NT2/D1 (cell line): ENCODE measurements around the gene CHMP3.
"Not testable (repeated sequence)": the region's sequence is repeated elsewhere in the genome, so short reads cannot be mapped to it uniquely, and the experiment has no call there.

ENCODE experiments used
- SUZ12 ChIP-seq: IDR thresholded peaks from 2 replicates; pipeline ENCODE4 v1.6.1; 2011; ENCODE audit not compliant: insufficient read length, insufficient read depth; ENCODE audit errors: extremely low read depth
- YY1 ChIP-seq: IDR thresholded peaks from 2 replicates; pipeline ENCODE4 v1.6.1; 2011; ENCODE audit not compliant: insufficient read length, insufficient read depth
- ZNF274 ChIP-seq: IDR thresholded peaks from 2 replicates; pipeline ENCODE4 v1.6.1; 2011; ENCODE audit warnings: mild to moderate bottlenecking, low read depth, low read length

DNA sequence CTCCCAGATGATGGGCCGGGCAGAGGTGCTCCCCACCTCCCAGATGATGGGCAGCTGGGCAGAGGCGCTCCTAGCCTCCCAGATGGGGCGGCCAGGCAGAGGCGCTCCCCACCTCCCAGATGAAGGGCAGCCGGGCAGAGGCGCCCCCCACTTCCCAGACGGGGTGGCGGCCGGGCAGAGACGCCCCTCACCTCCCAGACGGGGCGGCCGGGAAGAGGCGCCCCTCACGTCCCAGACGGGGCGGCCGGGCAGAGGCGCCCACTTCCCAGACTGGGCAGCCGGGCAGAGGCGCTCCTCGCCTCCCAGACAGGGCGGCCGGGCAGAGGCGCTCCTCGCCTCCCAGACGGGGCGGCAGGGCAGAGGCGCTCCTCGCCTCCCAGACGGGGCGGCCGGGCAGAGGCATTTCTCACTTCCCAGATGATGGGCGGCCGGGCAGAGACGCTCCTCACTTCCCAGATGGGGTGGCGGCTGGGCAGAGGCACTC is 14.3 kb downstream of the CHMP3 start:
- not testable (repeated sequence) for TF ChIP-seq YY1, ZNF274, SUZ12
